Endothelial cell of umbilical vein (primary cell): ENCODE data around the gene THSD7A. TPM values are rescaled to one million over a fixed set of nuclear protein-coding genes. Genes with fewer than 3 reads are reported as not detected.
A peak's percentile ranks its signal among the peaks of the same experiment; 100 is the strongest.

ENCODE experiments used
- BruUV-seq: library from RNA; stranded (reverse); fragments of 400-500 nt; replicated peaks from 2 replicates; lab custom pipeline; 2021; lab: Mats Ljungman, UMichigan
- CTCF ChIA-PET: fragments of 300-600, 350-600 bp; sonication (Branson Sonifier 250); formaldehyde crosslinking; loops from one replicate; lab custom pipeline; 2021; ENCODE audit warnings: antibody characterized with exemption, inconsistent platforms; lab: Charles Lee
- POLR2A ChIA-PET: fragments of 300-600, 350-600 bp; sonication (Branson Sonifier 250); formaldehyde crosslinking; loops from one replicate; lab custom pipeline; 2021; ENCODE audit warnings: antibody characterized with exemption, inconsistent platforms; lab: Charles Lee
- DNase-seq: peaks from one replicate; pipeline ENCODE4 v3.0.0-alpha.2; 2011; ENCODE audit warnings: low read depth, low spot score
- FAIRE-seq: peaks from 2 replicates; lab custom pipeline; 2011; peaks lifted over from hg19 to GRCh38; lab: Jason Lieb, UNC
- H2AFZ ChIP-seq: 2 replicates; pipeline ENCODE4 v1.6.0; 2012; ENCODE audit warnings: low read depth, low read length, control low read depth, inconsistent platforms
- H3K27ac ChIP-seq: 2 replicates; pipeline ENCODE4 v1.5.1; 2011; ENCODE audit warnings: low read depth, mild to moderate bottlenecking, control low read depth, low read length, moderate library complexity; ENCODE audit not compliant: insufficient read depth
- H3K27me3 ChIP-seq, 2 experiments: 2 replicates each; pipeline versions ENCODE4 v1.6.0 to v1.6.1; 2011; ENCODE audit warnings: low read length in 2 of 2, mixed read lengths in 1 of 2; ENCODE audit not compliant: control insufficient read depth in 2 of 2, insufficient read depth in 2 of 2
- H3K36me3 ChIP-seq, 2 experiments: 2 replicates in 1 of 2; 3 replicates in 1 of 2; pipeline ENCODE4 v1.5.1; 2011; ENCODE audit warnings: low read length in 2 of 2, mild to moderate bottlenecking in 1 of 2, moderate library complexity in 1 of 2; ENCODE audit not compliant: control insufficient read depth in 2 of 2, insufficient read depth in 2 of 2; ENCODE audit errors: extremely low read depth in 1 of 2
- H3K4me1 ChIP-seq: 3 replicates; pipeline ENCODE4 v1.5.1; 2011; ENCODE audit warnings: mild to moderate bottlenecking, low read length; ENCODE audit not compliant: control insufficient read depth, insufficient read depth; ENCODE audit errors: extremely low read depth
- H3K4me2 ChIP-seq: 2 replicates; pipeline ENCODE4 v1.6.1; 2011; ENCODE audit warnings: low read length, control low read depth, mixed read lengths; ENCODE audit not compliant: insufficient read depth
- H3K4me3 ChIP-seq, 3 experiments: fragments of 200-600 bp in 1 of 3; sonication (generic), shearing (Covaris generic) in 1 of 3; replicated peaks in 1 of 3; 2 replicates each; pipeline ENCODE4 v1.5.1; 2011 to 2016; ENCODE audit warnings: control low read depth in 3 of 3, low read length in 3 of 3, mild to moderate bottlenecking in 2 of 3, inconsistent platforms in 1 of 3, low read depth in 1 of 3, moderate library complexity in 1 of 3; ENCODE audit not compliant: insufficient read depth in 1 of 3
- H3K79me2 ChIP-seq: 2 replicates; pipeline ENCODE4 v1.6.0; 2012; ENCODE audit warnings: low read length, inconsistent platforms; ENCODE audit not compliant: control insufficient read depth, insufficient read depth
- H3K9ac ChIP-seq: replicated peaks from 2 replicates; pipeline ENCODE3; 2011; ENCODE audit warnings: low read length, control low read depth; ENCODE audit not compliant: insufficient read depth; ENCODE audit errors: extremely low read depth
- H3K9me1 ChIP-seq: replicated peaks from 3 replicates; pipeline ENCODE4 v1.6.0; 2011; ENCODE audit warnings: mild to moderate bottlenecking, low read length; ENCODE audit not compliant: control insufficient read depth, insufficient read depth; ENCODE audit errors: extremely low read depth
- H3K9me3 ChIP-seq: replicated peaks from 2 replicates; pipeline ENCODE4 v1.5.1; 2012; ENCODE audit warnings: low read length, inconsistent platforms; ENCODE audit not compliant: control insufficient read depth, insufficient read depth
- H4K20me1 ChIP-seq: replicated peaks from 2 replicates; pipeline ENCODE3; 2011; ENCODE audit warnings: mild to moderate bottlenecking, low read length; ENCODE audit not compliant: control insufficient read depth, insufficient read depth; ENCODE audit errors: extremely low read depth
- CTCF ChIP-seq, 2 donors: IDR thresholded peaks; 1 replicate in 1 of 2; 2 replicates in 1 of 2; pipeline ENCODE4 v1.5.1; 2011; ENCODE audit warnings: low read length in 2 of 2, mild to moderate bottlenecking in 2 of 2, moderate library complexity in 2 of 2, control low read depth in 1 of 2, inconsistent platforms in 1 of 2, low read depth in 1 of 2; ENCODE audit not compliant: insufficient read depth in 1 of 2; ENCODE audit errors: extremely low read depth in 1 of 2
- EZH2 ChIP-seq: IDR thresholded peaks from 2 replicates; pipeline ENCODE4 v1.6.1; 2012; ENCODE audit warnings: borderline replicate concordance, low read depth, mild to moderate bottlenecking, moderate library complexity, low read length, inconsistent platforms; ENCODE audit not compliant: severe bottlenecking
- FOS ChIP-seq: IDR thresholded peaks from 2 replicates; pipeline ENCODE4 v1.6.1; 2011; ENCODE audit warnings: mild to moderate bottlenecking, low read length, moderate library complexity, borderline replicate concordance; ENCODE audit not compliant: insufficient read depth
- GATA2 ChIP-seq: IDR thresholded peaks from 2 replicates; pipeline ENCODE4 v1.7.0; 2011; ENCODE audit warnings: low read depth, mild to moderate bottlenecking, moderate library complexity, mixed read lengths, low read length; ENCODE audit not compliant: insufficient read length, insufficient read depth
- JUN ChIP-seq: IDR thresholded peaks from 2 replicates; pipeline ENCODE4 v1.6.1; 2011; ENCODE audit warnings: borderline replicate concordance, low read depth; ENCODE audit not compliant: insufficient read length, insufficient read depth
- MYC ChIP-seq: IDR thresholded peaks from one replicate; pipeline ENCODE4 v1.6.1; 2011; ENCODE audit warnings: mild to moderate bottlenecking, low read depth, low read length
- POLR2AphosphoS5 ChIP-seq: IDR thresholded peaks from 2 replicates; pipeline ENCODE4 v1.6.1; 2012; ENCODE audit warnings: low read depth, mild to moderate bottlenecking, control low read depth, low read length, moderate library complexity; ENCODE audit not compliant: insufficient read depth
- dilution Hi-C: fragments of 300-500 bp; cut with MboI; formaldehyde crosslinking; loops from one replicate; pipeline ENCODE4 v1.15.0; 2019; ENCODE audit warnings: low sequenced_read_pairs; ENCODE audit not compliant: extremely low pct_ligation_motif_present
- intact Hi-C: fragments of 100-400 bp; cut with micrococcal nuclease; formaldehyde crosslinking; loops from one replicate; pipeline ENCODE4 v1.10.0; 2022
- polyA plus RNA-seq, 4 experiments: library from polyadenylated mRNA; depleted of rRNA in 3 of 4; stranded (reverse) in 3 of 4; unstranded in 1 of 4; fragments of >200 nt; gene quantifications; 2 replicates each; pipeline versions ENCODE4 v1.2.1 to v1.2.3, GENCODE V29; 2011 to 2012; ENCODE audit warnings: missing spikeins in 1 of 4
- total RNA-seq: library from RNA; stranded (reverse); gene quantifications from 2 replicates; pipeline ENCODE4 v1.2.3, GENCODE V29; 2021

Gene THSD7A
- total and polyA plus RNA-seq, 2 donors (not counting 3 experiments of a cell fraction or from before 2014, with no cell fraction given): 3.3 to 12.7 TPM

GRCh38 chr7:11457419-11457818 is 374.6 kb downstream of the THSD7A start:
- no peak overlapping the region for H2AFZ ChIP-seq
- H3K79me2 ChIP-seq: no peaks in the 10 kb centered on the region
- H3K4me1 ChIP-seq: peaks cover 23% of the 10 kb centered on the region
- TF ChIP-seq JUN: no peak
- peak; percentile 13 for TF ChIP-seq GATA2
- FAIRE-seq (no peak), DNase-seq (no peak)
- H4K20me1 ChIP-seq: no peaks in the 10 kb centered on the region
- no peak overlapping the region for H3K4me2 ChIP-seq
- POLR2A ChIA-PET: no interaction called here
- H3K27me3 ChIP-seq: no peaks in the 10 kb centered on the region
- dilution Hi-C loops: no loop called here
- no peak overlapping the region for H3K4me3 ChIP-seq
- BruUV-seq: no TSS peak
- H3K9me3 ChIP-seq: no peaks in the 10 kb centered on the region
- H3K9ac ChIP-seq: no peak overlapping the region
- intact Hi-C loops: loop anchor here (5.0 to 10.0 kb wide), 4 partner anchors 167 to 820 kb away; partner anchors contain the start of genes THSD7A and TMEM106B
- CTCF ChIA-PET: interaction anchor here (1.0 to 1.9 kb wide), 2 partner anchors 8 to 865 kb away, joined by 3 to 5 read pairs; no protein-coding TSS in a partner anchor
- H3K36me3 ChIP-seq: no peaks in the 10 kb centered on the region
- H3K9me1 ChIP-seq: no peaks in the 10 kb centered on the region
- H3K27ac ChIP-seq: no peak overlapping the region

GRCh38 chr7:11456574-11456973 is 375.4 kb downstream of the THSD7A start:
- no peak overlapping the region for H3K4me2 ChIP-seq
- H3K27ac ChIP-seq: no peak overlapping the region
- no peak overlapping the region for H3K9ac ChIP-seq
- no peaks in the 10 kb centered on the region for H3K9me3 ChIP-seq
- H3K79me2 ChIP-seq: no peaks in the 10 kb centered on the region
- no peak overlapping the region for H3K4me3 ChIP-seq
- H3K9me1 ChIP-seq: no peaks in the 10 kb centered on the region
- POLR2A ChIA-PET: no interaction called here
- H4K20me1 ChIP-seq: no peaks in the 10 kb centered on the region
- no peak for FAIRE-seq
- H3K4me1 ChIP-seq: peaks cover 23% of the 10 kb centered on the region
- no peak overlapping the region for H2AFZ ChIP-seq
- CTCF ChIA-PET: no interaction called here
- no peaks in the 10 kb centered on the region for H3K36me3 ChIP-seq
- DNase-seq: no peak
- no TSS peak for BruUV-seq
- TF ChIP-seq FOS (no peak), JUN (no peak), CTCF (IDR thresholded peaks at IDR 0.05; ENCODE audit: extremely low read depth in 1 of 2, insufficient read depth in 1 of 2, low read depth in 1 of 2, low read length in 2 of 2) (no peak), POLR2AphosphoS5 (no peak), EZH2 (no peak), MYC (no peak), GATA2 (no peak)
- intact Hi-C loops: loop anchor here (5.0 to 10.0 kb wide), 4 partner anchors 168 to 819 kb away; partner anchors contain the start of genes THSD7A and TMEM106B
- no peaks in the 10 kb centered on the region for H3K27me3 ChIP-seq
- dilution Hi-C loops: no loop called here
